ENCODE measurements around the gene RAB8A. TPM values are rescaled to one million over a fixed set of nuclear protein-coding genes. Genes with fewer than 3 reads are reported as not detected.
A peak's percentile ranks its signal among the peaks of the same experiment; 100 is the strongest.
"Not testable (repeated sequence)": the region's sequence is repeated elsewhere in the genome, so short reads cannot be mapped to it uniquely, and the experiment has no call there.

RAB8A gene
- total and polyA plus RNA-seq, 7 experiments from 2014 or later = 61.8 to 154 (median 74.5) TPM

DNA sequence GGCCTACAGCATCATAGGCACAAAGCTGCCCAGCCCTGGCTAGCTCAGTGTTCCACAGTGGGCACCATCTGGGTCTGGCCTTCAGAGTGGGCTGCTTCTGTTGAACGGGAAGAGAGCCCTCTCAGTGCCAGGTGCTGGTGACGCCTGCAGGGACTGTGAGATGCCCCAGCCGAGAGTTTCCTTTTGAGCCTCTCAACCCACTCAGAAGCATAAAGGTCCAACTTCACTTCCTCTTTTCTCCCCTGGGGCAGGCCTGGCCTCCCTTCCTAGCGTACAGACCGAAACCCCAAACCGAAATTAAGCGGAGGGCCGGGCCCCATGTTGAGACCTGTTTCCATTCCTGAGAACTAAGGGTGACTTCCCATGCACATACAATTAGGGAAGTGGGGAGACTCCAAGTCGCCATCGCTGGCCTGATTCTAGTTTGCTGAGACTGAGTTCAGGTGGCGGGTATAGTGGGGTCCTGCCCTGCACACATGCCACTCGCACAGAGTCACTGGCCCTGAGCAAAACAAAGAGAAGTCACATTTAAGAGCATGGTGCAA lies 6.9 kb downstream of the RAB8A start:
- H3K4me3 Mint-ChIP-seq = peak overlapping the region in 1 of 10 donors; percentile 60
- H3K27me3 Mint-ChIP-seq = no peaks in the 10 kb centered on the region
- no peak overlapping the region for H3K27ac ChIP-seq (ENCODE audit: low read depth, low read length)
- no peaks in the 10 kb centered on the region for H3K9me3 ChIP-seq (ENCODE audit: control insufficient read depth in 2 of 3, low read length in 3 of 3)
- ChIA-PET POLR2A (interaction anchor here (1.1 to 1.4 kb wide), 2 partner anchors 26 to 43 kb away, joined by 3 to 5 read pairs; no protein-coding TSS in a partner anchor), CTCF (interaction anchor here (1.3 kb wide), 1 partner anchor 77 kb away, joined by 6 read pairs; no protein-coding TSS in a partner anchor)
- no peak overlapping the region for H3K4me3 ChIP-seq (ENCODE audit: low read length)
- peaks cover 6 to 22% (median 11%) of the 10 kb centered on the region in 5 donors for H3K36me3 Mint-ChIP-seq
- peaks cover 0 to 25% of the 10 kb centered on the region in 2 donors for H3K4me1 ChIP-seq (ENCODE audit: control insufficient read depth in 2 of 2, insufficient read depth in 2 of 2, low read length in 2 of 2)
- no peaks in the 10 kb centered on the region for H3K9me3 Mint-ChIP-seq
- intact Hi-C loops (cut with micrococcal nuclease) = loop anchor here in 1 of 2 donors (1.0 to 2.0 kb wide), 3 partner anchors 7 to 50 kb away; partner anchors contain the start of genes HSH2D and RAB8A
- H3K4me1 Mint-ChIP-seq = peaks cover 27 to 52% (median 32%) of the 10 kb centered on the region in 7 donors
- peak; percentile 80 for ATAC-seq
- peak overlapping the region in 7 of 9 donors; percentile 20 to 93 (median 45) for H3K27ac Mint-ChIP-seq
- H3K27me3 ChIP-seq (ENCODE audit: control insufficient read depth in 2 of 2, insufficient read depth in 2 of 2, low read length in 2 of 2) = no peaks in the 10 kb centered on the region
- H3K36me3 ChIP-seq (ENCODE audit: control insufficient read depth in 2 of 3, insufficient read depth in 3 of 3, low read length in 3 of 3) = peaks cover 11 to 83% (median 22%) of the 10 kb centered on the region in 3 experiments
- peak in 1 of 9 donors; percentile 60 for DNase-seq

GRCh38 chr19:16119075-16119857 lies 7.6 kb downstream of the RAB8A start:
- H3K27ac ChIP-seq (ENCODE audit: low read depth, low read length); H3K9me3 ChIP-seq (ENCODE audit: control insufficient read depth in 2 of 3, low read length in 3 of 3); H3K9me3 Mint-ChIP-seq; H3K27me3 Mint-ChIP-seq; H3K4me3 ChIP-seq (ENCODE audit: low read length); H3K27me3 ChIP-seq (ENCODE audit: control insufficient read depth in 2 of 2, insufficient read depth in 2 of 2, low read length in 2 of 2): not testable (repeated sequence)
- Mint-ChIP-seq H3K4me3 (peak overlapping the region in 2 of 10 donors; percentile 18 to 78), H3K4me1 (peaks cover 22 to 48% (median 29%) of the 10 kb centered on the region in 7 donors), H3K36me3 (peaks cover 6 to 25% (median 11%) of the 10 kb centered on the region in 5 donors), H3K27ac (peak overlapping the region in 7 of 9 donors; percentile 9 to 93 (median 41))
- POLR2A ChIA-PET = interaction anchor here (0.7 to 1.4 kb wide), 2 partner anchors 25 to 325 kb away, joined by 3 to 5 read pairs; no protein-coding TSS in a partner anchor
- Histone ChIP-seq H3K4me1 (ENCODE audit: control insufficient read depth in 2 of 2, insufficient read depth in 2 of 2, low read length in 2 of 2) (peaks cover 0 to 25% of the 10 kb centered on the region in 2 donors), H3K36me3 (ENCODE audit: control insufficient read depth in 2 of 3, insufficient read depth in 3 of 3, low read length in 3 of 3) (peaks cover 11 to 90% (median 26%) of the 10 kb centered on the region in 3 experiments)
- ATAC-seq (peak; percentile 70), DNase-seq (peak in 1 of 9 donors; percentile 41)
- CTCF ChIA-PET = interaction anchor here (0.5 to 0.6 kb wide), 2 partner anchors 57 to 949 kb away, joined by 4 to 6 read pairs; no protein-coding TSS in a partner anchor
- intact Hi-C loops (cut with micrococcal nuclease) = loop anchor here in 1 of 2 donors (1.0 to 2.0 kb wide), 3 partner anchors 8 to 49 kb away; partner anchors contain the start of genes HSH2D and RAB8A

DNA sequence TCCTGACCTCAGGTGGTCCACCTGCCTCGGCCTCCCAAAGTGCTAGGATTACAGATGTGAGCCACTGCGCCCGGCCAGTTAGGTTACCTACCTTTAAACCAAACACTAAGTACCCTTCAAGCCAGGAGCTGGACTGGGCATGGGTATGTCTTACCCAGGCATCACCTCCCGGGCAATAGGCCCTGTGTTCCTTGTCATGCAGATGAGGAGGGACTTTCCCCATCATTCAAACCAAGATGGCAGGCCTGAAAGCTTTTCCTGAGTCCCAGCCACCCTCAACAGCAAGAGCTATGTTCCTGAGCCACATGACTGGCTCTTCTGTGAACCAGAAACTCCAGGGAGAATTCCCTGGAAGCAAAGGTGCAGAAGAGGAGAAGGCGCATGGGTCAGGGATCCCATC lies 9.5 kb downstream of the RAB8A start:
- H3K4me1 ChIP-seq (ENCODE audit: control insufficient read depth in 2 of 2, insufficient read depth in 2 of 2, low read length in 2 of 2) = peaks cover 0 to 20% of the 10 kb centered on the region in 2 donors
- Mint-ChIP-seq H3K36me3 (peaks cover 5 to 26% (median 7%) of the 10 kb centered on the region in 5 donors), H3K9me3 (peaks cover 0 to 2% (median 0%) of the 10 kb centered on the region in 11 donors), H3K27ac (peak overlapping the region in 1 of 9 donors; percentile 13), H3K4me3 (no peak overlapping the region), H3K4me1 (peaks cover 3 to 36% (median 20%) of the 10 kb centered on the region in 7 donors), H3K27me3 (no peaks in the 10 kb centered on the region)
- peaks cover 11 to 98% (median 24%) of the 10 kb centered on the region in 3 experiments for H3K36me3 ChIP-seq (ENCODE audit: control insufficient read depth in 2 of 3, insufficient read depth in 3 of 3, low read length in 3 of 3)
- no peak overlapping the region for H3K27ac ChIP-seq (ENCODE audit: low read depth, low read length)
- ChIA-PET CTCF (no interaction called here), POLR2A (interaction anchor here (0.7 to 0.9 kb wide), 4 partner anchors 52 to 513 kb away, joined by 3 to 4 read pairs (median 3); partner anchors contain the start of gene CIB3)
- no peak for ATAC-seq
- no peaks in the 10 kb centered on the region for H3K27me3 ChIP-seq (ENCODE audit: control insufficient read depth in 2 of 2, insufficient read depth in 2 of 2, low read length in 2 of 2)
- DNase-seq = no peak
- H3K9me3 ChIP-seq (ENCODE audit: control insufficient read depth in 2 of 3, low read length in 3 of 3) = no peaks in the 10 kb centered on the region
- H3K4me3 ChIP-seq (ENCODE audit: low read length) = no peak overlapping the region
- intact Hi-C loops (cut with micrococcal nuclease) = no loop called here

DNA sequence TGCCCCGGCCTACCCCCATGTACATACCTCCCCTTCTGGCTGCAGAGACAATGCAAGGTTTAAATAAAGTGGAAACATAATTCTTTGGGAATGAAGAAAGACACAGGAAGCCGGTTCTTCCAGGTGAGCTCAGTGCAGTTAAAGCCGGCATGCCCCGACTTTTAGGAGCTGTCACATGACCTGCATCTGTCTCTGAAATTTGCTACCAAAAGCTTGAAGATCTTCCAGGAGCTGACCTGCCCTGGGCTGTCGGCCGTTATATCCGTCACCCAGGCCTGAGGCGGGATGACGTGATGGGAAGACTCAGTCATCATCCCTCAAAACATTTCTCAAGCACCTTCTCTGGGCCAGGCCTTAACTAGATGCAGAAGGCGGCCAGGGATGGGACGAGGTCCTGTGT lies 10.3 kb downstream of the RAB8A start:
- POLR2A ChIA-PET = interaction anchor here (1.0 kb wide), 1 partner anchor 10 kb away, joined by 3 read pairs; no protein-coding TSS in a partner anchor
- CTCF ChIA-PET = no interaction called here

DNA sequence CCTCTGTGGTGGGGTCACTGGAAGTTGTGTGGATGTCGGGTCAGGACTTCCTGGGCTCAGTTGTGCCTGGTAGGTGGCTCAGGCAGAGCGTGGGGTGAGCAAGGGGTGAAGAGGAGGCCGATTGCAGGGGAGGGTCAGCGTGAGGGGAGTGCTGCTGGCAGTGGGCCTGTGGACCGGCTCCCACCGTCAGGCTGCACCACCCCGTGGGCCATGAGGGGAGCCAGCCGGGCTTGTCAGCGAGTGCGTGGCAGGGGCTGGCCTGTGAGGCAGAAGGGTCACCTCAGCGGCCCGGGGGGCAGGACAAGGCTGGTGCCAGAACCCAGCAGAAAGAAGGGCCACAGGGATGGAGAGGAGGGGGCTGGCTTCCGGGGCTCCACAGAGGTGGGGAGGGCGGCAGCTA lies 13.3 kb downstream of the RAB8A start:
- Histone ChIP-seq H3K9me3 (ENCODE audit: control insufficient read depth in 2 of 3, low read length in 3 of 3) (no peaks in the 10 kb centered on the region), H3K36me3 (ENCODE audit: control insufficient read depth in 2 of 3, insufficient read depth in 3 of 3, low read length in 3 of 3) (peaks cover 23 to 99% (median 35%) of the 10 kb centered on the region in 3 experiments), H3K4me3 (ENCODE audit: low read length) (no peak overlapping the region), H3K27me3 (ENCODE audit: control insufficient read depth in 2 of 2, insufficient read depth in 2 of 2, low read length in 2 of 2) (no peaks in the 10 kb centered on the region), H3K4me1 (ENCODE audit: control insufficient read depth in 2 of 2, insufficient read depth in 2 of 2, low read length in 2 of 2) (peaks cover 0 to 2% of the 10 kb centered on the region in 2 donors), H3K27ac (ENCODE audit: low read depth, low read length) (no peak overlapping the region)
- intact Hi-C loops (cut with micrococcal nuclease) = no loop called here
- ChIA-PET CTCF (no interaction called here), POLR2A (no interaction called here)
- H3K27me3 Mint-ChIP-seq = no peaks in the 10 kb centered on the region
- H3K4me1 Mint-ChIP-seq = peaks cover 0 to 4% (median 0%) of the 10 kb centered on the region in 7 donors
- DNase-seq (no peak), ATAC-seq (no peak)
- peaks cover 0 to 2% (median 0%) of the 10 kb centered on the region in 11 donors for H3K9me3 Mint-ChIP-seq
- no peak overlapping the region for H3K4me3 Mint-ChIP-seq
- peaks cover 12 to 42% (median 16%) of the 10 kb centered on the region in 5 donors for H3K36me3 Mint-ChIP-seq
- no peak overlapping the region for H3K27ac Mint-ChIP-seq

More for the DNA sequence above, 10.3 kb downstream of the RAB8A start:
- Histone ChIP-seq H3K9me3 (ENCODE audit: control insufficient read depth in 2 of 3, low read length in 3 of 3) (no peaks in the 10 kb centered on the region), H3K4me1 (ENCODE audit: control insufficient read depth in 2 of 2, insufficient read depth in 2 of 2, low read length in 2 of 2) (peaks cover 0 to 20% of the 10 kb centered on the region in 2 donors), H3K27me3 (ENCODE audit: control insufficient read depth in 2 of 2, insufficient read depth in 2 of 2, low read length in 2 of 2) (no peaks in the 10 kb centered on the region), H3K27ac (ENCODE audit: low read depth, low read length) (no peak overlapping the region), H3K4me3 (ENCODE audit: low read length) (no peak overlapping the region), H3K36me3 (ENCODE audit: control insufficient read depth in 2 of 3, insufficient read depth in 3 of 3, low read length in 3 of 3) (peaks cover 16 to 98% (median 27%) of the 10 kb centered on the region in 3 experiments)
- Mint-ChIP-seq H3K27me3 (no peaks in the 10 kb centered on the region), H3K4me3 (peak overlapping the region in 1 of 10 donors; percentile 24), H3K9me3 (peaks cover 0 to 2% (median 0%) of the 10 kb centered on the region in 11 donors), H3K36me3 (peaks cover 5 to 34% (median 7%) of the 10 kb centered on the region in 5 donors), H3K27ac (peak overlapping the region in 2 of 9 donors; percentile 16 to 45), H3K4me1 (peaks cover 0 to 31% (median 18%) of the 10 kb centered on the region in 7 donors)
- ATAC-seq (no peak), DNase-seq (no peak)
- intact Hi-C loops (cut with micrococcal nuclease) = no loop called here

GRCh38 chr19:16125737-16126495 lies 14.2 kb downstream of the RAB8A start:
- Mint-ChIP-seq H3K4me3 (no peak overlapping the region), H3K27me3 (no peaks in the 10 kb centered on the region), H3K36me3 (peaks cover 17 to 51% (median 21%) of the 10 kb centered on the region in 5 donors), H3K9me3 (peaks cover 0 to 2% (median 0%) of the 10 kb centered on the region in 11 donors), H3K4me1 (peaks cover 0 to 4% (median 0%) of the 10 kb centered on the region in 7 donors), H3K27ac (peak overlapping the region in 2 of 9 donors; percentile 3 to 19)
- no peak for ATAC-seq
- no peak for DNase-seq
- Histone ChIP-seq H3K9me3 (ENCODE audit: control insufficient read depth in 2 of 3, low read length in 3 of 3) (no peaks in the 10 kb centered on the region), H3K27me3 (ENCODE audit: control insufficient read depth in 2 of 2, insufficient read depth in 2 of 2, low read length in 2 of 2) (no peaks in the 10 kb centered on the region), H3K4me1 (ENCODE audit: control insufficient read depth in 2 of 2, insufficient read depth in 2 of 2, low read length in 2 of 2) (no peaks in the 10 kb centered on the region), H3K27ac (ENCODE audit: low read depth, low read length) (no peak overlapping the region), H3K36me3 (ENCODE audit: control insufficient read depth in 2 of 3, insufficient read depth in 3 of 3, low read length in 3 of 3) (peaks cover 23 to 99% (median 37%) of the 10 kb centered on the region in 3 experiments), H3K4me3 (ENCODE audit: low read length) (no peak overlapping the region)
- intact Hi-C loops (cut with micrococcal nuclease) = no loop called here
- ChIA-PET POLR2A (no interaction called here), CTCF (interaction anchor here (0.6 to 0.8 kb wide), 2 partner anchors 17 to 124 kb away, joined by 3 to 4 read pairs; no protein-coding TSS in a partner anchor)

Measured in naive thymus-derived CD4-positive, alpha-beta T cell (primary cell).